Choroid plexus epithelial cell (primary cell): ENCODE results near the gene GPR39.

Experiments used
- DNase-seq: peaks from one replicate; pipeline ENCODE4 v3.0.0-alpha.2; 2010; ENCODE audit warnings: low read depth
- H3K4me3 ChIP-seq: 2 replicates; pipeline ENCODE4 v1.5.1; 2011; ENCODE audit warnings: low read depth, mild to moderate bottlenecking, control low read depth, low read length, moderate library complexity
- TF ChIP-seq, protein P1 (sequence below): conservative IDR thresholded peaks from 2 replicates; pipeline ENCODE4 v1.5.1; 2011; ENCODE audit warnings: low read depth, mild to moderate bottlenecking, control low read depth, inconsistent platforms, low read length, moderate library complexity

GPR39 gene

DNA sequence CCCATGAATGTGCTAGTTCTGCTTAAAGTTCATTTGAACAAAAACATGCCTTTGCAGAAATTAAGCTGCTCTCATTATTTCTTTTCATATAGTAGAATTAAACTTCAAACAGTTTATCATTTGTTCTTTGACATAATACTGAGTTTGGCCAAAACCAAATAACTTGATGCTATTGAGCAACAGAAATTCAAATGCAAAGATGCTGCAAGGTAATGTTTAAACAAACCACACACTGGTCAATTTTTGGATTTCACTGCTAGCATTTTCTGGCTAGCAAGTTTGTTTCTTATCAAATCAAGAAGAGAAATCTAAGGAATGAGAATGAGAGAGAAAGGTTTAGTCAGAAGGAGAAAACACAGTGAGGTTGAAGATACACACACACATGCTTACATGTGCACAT, 173.4 kb downstream of the GPR39 start:
- TF ChIP-seq, protein P1, sequence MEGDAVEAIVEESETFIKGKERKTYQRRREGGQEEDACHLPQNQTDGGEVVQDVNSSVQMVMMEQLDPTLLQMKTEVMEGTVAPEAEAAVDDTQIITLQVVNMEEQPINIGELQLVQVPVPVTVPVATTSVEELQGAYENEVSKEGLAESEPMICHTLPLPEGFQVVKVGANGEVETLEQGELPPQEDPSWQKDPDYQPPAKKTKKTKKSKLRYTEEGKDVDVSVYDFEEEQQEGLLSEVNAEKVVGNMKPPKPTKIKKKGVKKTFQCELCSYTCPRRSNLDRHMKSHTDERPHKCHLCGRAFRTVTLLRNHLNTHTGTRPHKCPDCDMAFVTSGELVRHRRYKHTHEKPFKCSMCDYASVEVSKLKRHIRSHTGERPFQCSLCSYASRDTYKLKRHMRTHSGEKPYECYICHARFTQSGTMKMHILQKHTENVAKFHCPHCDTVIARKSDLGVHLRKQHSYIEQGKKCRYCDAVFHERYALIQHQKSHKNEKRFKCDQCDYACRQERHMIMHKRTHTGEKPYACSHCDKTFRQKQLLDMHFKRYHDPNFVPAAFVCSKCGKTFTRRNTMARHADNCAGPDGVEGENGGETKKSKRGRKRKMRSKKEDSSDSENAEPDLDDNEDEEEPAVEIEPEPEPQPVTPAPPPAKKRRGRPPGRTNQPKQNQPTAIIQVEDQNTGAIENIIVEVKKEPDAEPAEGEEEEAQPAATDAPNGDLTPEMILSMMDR = no peak
- DNase-seq = no peak
- H3K4me3 ChIP-seq = no peak overlapping the region

DNA sequence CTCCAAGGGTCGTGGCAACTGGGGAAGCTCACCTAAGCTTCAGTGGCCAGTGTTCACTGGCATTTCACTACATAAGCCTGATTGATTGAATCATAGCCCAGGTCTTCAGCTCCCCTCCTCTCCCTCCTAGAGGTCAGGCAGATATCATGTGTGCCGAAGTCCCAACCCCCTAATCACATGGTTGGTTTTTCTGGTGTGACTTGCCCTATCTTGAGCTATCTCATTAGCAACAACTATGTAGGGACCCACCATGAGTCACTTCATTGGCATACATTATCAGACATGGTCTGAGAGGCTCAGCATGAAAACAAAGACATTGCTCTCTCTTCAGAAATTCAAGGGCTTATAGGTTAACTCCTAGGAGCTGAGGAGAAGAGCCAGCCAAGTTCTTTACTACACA, 176.6 kb downstream of the GPR39 start:
- TF ChIP-seq, protein P1 = no peak
- no peak overlapping the region for H3K4me3 ChIP-seq
- peak; percentile 7 for DNase-seq

DNA sequence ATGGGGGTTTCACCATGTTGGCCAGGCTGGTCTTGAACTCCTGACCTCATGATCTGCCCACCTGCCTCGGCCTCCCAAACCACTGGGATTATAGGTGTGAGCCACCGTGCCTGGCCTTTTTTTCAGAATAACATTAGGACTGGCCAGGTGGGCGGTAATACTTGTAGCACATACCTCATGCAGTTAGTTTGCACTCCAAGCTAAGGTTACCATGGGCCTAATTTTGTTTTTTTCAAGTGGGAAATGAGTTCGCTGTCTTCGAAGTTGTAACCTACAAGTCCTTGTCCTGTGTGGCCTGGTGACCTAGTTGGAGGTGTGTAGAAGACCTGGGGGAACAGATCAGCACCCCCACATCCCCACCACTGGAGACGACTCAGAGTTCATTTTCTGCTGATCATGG, 178.6 kb downstream of the GPR39 start:
- H3K4me3 ChIP-seq = no peak overlapping the region
- TF ChIP-seq, protein P1 = no peak
- DNase-seq = no peak

DNA sequence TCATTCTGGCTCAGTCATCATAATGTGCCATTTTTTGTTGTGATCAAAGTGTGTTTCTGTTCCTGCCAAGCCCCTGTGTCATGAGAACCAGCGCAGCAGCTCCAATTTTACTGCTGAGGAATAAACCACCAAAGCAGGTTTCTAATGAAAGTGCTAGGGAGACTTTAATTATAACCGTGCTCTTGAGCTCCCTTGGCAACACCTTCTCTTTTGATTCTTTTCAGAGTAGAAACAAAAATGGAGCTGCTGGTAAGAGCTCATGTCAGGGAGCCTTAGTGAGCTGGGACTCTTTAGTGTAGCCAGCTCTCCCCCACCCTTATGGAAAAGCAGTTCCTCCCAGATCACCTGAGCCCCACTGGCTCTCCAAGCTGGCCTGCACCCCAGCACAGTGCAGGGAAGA, 179.1 kb downstream of the GPR39 start:
- DNase-seq = no peak
- TF ChIP-seq, protein P1 = no peak
- H3K4me3 ChIP-seq = no peak overlapping the region

DNA sequence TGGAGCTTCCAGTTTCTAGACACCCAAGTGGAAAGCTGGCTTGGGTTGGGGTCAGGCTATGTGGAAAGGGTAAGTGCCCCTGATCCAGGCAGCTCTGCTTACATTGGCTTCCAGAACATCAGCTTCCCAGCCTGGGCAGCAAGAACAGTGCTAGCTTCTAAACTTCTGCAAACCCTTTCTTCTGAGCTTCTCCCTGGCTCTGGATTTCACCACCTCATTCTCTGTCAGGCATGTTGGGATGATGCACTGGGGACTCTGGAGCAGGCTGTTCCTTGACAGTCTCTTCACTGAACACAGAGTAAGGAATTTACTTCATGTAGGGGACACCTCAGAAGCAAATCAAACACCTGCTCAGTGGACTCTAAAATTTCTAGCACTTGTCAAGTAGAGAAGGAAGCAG, 180.6 kb downstream of the GPR39 start:
- H3K4me3 ChIP-seq = no peak overlapping the region
- DNase-seq = no peak
- TF ChIP-seq, protein P1 = no peak

DNA sequence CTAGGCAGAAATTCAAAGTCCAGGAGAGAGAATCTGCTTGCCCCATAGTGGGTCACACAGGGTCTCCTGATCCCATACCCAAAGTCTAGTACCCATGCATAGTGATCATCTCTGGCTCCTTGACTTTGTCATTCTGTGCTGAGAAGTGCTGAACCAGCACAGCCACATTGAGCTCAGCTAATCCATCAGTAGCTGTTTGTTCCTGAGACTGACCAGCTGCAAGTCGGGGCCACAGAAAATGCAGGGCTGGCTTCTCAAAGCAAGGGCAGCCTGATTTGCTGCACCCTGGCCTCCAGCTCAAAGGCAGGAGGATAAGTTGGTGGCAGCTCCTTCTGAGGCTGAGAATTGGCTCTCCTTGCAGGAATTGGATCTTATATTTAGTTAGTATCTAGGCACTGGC, 181.2 kb downstream of the GPR39 start:
- no peak overlapping the region for H3K4me3 ChIP-seq
- TF ChIP-seq, protein P1 = no peak
- no peak for DNase-seq

DNA sequence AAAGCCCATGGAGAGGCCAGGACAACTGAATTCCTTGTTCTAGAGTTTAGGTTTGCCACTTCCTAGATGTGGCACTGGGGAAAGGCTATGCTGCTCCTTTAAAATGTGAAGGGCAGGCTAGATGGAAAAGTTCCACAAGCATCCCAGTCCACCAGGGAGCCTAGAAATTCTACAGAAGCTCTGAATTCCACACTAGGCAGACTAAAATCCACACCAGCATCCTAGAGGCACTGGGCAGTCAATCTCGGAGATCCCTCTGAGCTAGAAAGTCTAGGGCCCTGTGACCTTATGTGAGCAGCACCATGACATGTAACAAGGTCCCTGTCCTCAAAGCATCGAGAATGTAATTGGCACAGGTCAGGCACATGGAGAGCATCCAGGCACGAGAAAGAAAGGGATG, 181.9 kb downstream of the GPR39 start:
- TF ChIP-seq, protein P1 = no peak
- no peak overlapping the region for H3K4me3 ChIP-seq
- no peak for DNase-seq
